HEK293T (cell line): ENCODE results near the gene SMIM38.

Experiments used
- ARNT ChIP-seq: fragments of 450-650 bp; IDR thresholded peaks from 2 replicates; pipeline ENCODE4 v1.6.1; 2017; ENCODE audit warnings: mild to moderate bottlenecking
- BHLHE40 ChIP-seq: fragments of 450-650 bp; IDR thresholded peaks from 2 replicates; pipeline ENCODE4 v1.6.1; 2016; ENCODE audit warnings: mild to moderate bottlenecking, moderate library complexity, borderline replicate concordance
- SP1 ChIP-seq: fragments of 450-650 bp; IDR thresholded peaks from 2 replicates; pipeline ENCODE4 v1.6.1; 2017
- TARDBP ChIP-seq: fragments of 450-650 bp; IDR thresholded peaks from 2 replicates; pipeline ENCODE4 v1.6.1; 2016

DNA sequence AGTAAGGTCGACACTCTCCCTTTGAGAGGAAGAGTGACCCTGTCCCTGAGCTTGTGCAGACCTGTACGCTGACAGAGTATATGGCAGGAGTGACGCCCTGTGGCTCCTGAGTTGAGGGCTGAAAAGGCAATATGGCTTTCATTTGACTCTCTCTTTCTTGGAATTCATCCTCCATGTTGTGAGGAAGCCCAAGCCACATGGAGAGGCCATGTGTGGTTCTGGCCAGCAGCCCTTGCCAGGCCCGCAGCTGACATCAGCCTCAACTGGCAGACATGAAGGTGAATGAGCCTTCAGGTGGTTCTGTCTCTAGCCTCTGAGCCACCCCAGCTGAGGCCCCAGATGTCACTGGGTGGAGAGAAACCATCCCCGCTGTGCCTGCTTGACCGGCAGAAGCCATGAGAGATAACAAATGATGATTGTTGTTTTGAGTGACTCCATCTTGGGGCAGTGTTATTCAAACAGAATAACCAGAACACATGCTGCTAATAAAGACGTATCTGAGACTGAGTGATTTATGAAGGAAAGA lies 31.9 kb downstream of the SMIM38 start:
- TF ChIP-seq TARDBP (no peak), ARNT (no peak), SP1 (no peak), BHLHE40 (no peak)
